ENCODE measurements around the gene CYP2D6.
A peak's percentile ranks its signal among the peaks of the same experiment; 100 is the strongest.
"Not testable (repeated sequence)": the region's sequence is repeated elsewhere in the genome, so short reads cannot be mapped to it uniquely, and the experiment has no call there.

The CYP2D6 gene

GRCh38 chr22:42151924-42152635 lies 21.5 kb upstream of the CYP2D6 start:
- Histone ChIP-seq H3K79me2 (ENCODE audit: insufficient read depth, low read length) (no peaks in the 10 kb centered on the region), H3K9ac (ENCODE audit: low read depth, low read length) (no peak overlapping the region), H3K4me2 (ENCODE audit: insufficient read depth, low read length) (no peak overlapping the region), H4K20me1 (ENCODE audit: insufficient read depth, low read length) (peaks cover 4% of the 10 kb centered on the region; the same call in 1 of the 2 replicates), H3K36me3 (ENCODE audit: insufficient read depth, low read length) (peaks cover 51% of the 10 kb centered on the region), H2AFZ (ENCODE audit: low read depth, low read length) (no peak overlapping the region), H3K4me3 (ENCODE audit: low read depth in 1 of 2, low read length in 2 of 2) (no peak overlapping the region), H3K27ac (ENCODE audit: low read length) (no peak overlapping the region), H3K4me1 (ENCODE audit: insufficient read depth, low read length) (no peaks in the 10 kb centered on the region), H3K27me3 (ENCODE audit: insufficient read depth, low read length, poor library complexity) (no peaks in the 10 kb centered on the region), H3K9me3 (ENCODE audit: insufficient read depth, low read length, severe bottlenecking) (no peaks in the 10 kb centered on the region)
- TF ChIP-seq EZH2 (IDR thresholded peaks at IDR 0.05; ENCODE audit: borderline replicate concordance, low read depth, low read length, severe bottlenecking) (no peak), CTCF (IDR thresholded peaks at IDR 0.05; ENCODE audit: borderline replicate concordance, extremely low read depth, low read length, poor library complexity, severe bottlenecking) (no peak)
- DNase-seq (no peak), ATAC-seq (ENCODE audit: insufficient read depth, low read depth) (no peak)

- no peak for DNase-seq
- peaks cover 40% of the 10 kb centered on the region for H3K36me3 ChIP-seq (ENCODE audit: insufficient read depth, low read length)
- no peaks in the 10 kb centered on the region for H3K79me2 ChIP-seq (ENCODE audit: insufficient read depth, low read length)
- ATAC-seq (ENCODE audit: insufficient read depth, low read depth): 0 out of 3 replicates have a peak, but pooled peaks have one; percentile 22
- H3K9me3 ChIP-seq (ENCODE audit: insufficient read depth, low read length, severe bottlenecking): no peaks in the 10 kb centered on the region
- no peaks in the 10 kb centered on the region for H3K27me3 ChIP-seq (ENCODE audit: insufficient read depth, low read length, poor library complexity)
- no peak overlapping the region for H3K9ac ChIP-seq (ENCODE audit: low read depth, low read length)
- no peaks in the 10 kb centered on the region for H3K4me1 ChIP-seq (ENCODE audit: insufficient read depth, low read length)
- no peak overlapping the region for H2AFZ ChIP-seq (ENCODE audit: low read depth, low read length)
- no peak overlapping the region for H3K4me3 ChIP-seq (ENCODE audit: low read depth in 1 of 2, low read length in 2 of 2)
- no peaks in the 10 kb centered on the region; the same call in 1 of the 2 replicates for H4K20me1 ChIP-seq (ENCODE audit: insufficient read depth, low read length)
- no peak overlapping the region for H3K4me2 ChIP-seq (ENCODE audit: insufficient read depth, low read length)
- TF ChIP-seq EZH2 (IDR thresholded peaks at IDR 0.05; ENCODE audit: borderline replicate concordance, low read depth, low read length, severe bottlenecking) (no peak), CTCF (IDR thresholded peaks at IDR 0.05; ENCODE audit: borderline replicate concordance, extremely low read depth, low read length, poor library complexity, severe bottlenecking) (no peak)
- H3K27ac ChIP-seq (ENCODE audit: low read length): no peak overlapping the region
These were observed 20.3 kb upstream of the CYP2D6 start for GRCh38 chr22:42150727-42151590.

GRCh38 chr22:42149798-42150197 lies 19.2 kb upstream of the CYP2D6 start:
- H3K79me2 ChIP-seq (ENCODE audit: insufficient read depth, low read length); H3K4me1 ChIP-seq (ENCODE audit: insufficient read depth, low read length); ATAC-seq (ENCODE audit: insufficient read depth, low read depth): not testable (repeated sequence)

GRCh38 chr22:42145175-42145574 lies 14.6 kb upstream of the CYP2D6 start:
- no peaks in the 10 kb centered on the region for H3K4me1 ChIP-seq (ENCODE audit: insufficient read depth, low read length)
- DNase-seq (no peak), ATAC-seq (ENCODE audit: insufficient read depth, low read depth) (no peak)
- no peaks in the 10 kb centered on the region for H3K9me3 ChIP-seq (ENCODE audit: insufficient read depth, low read length, severe bottlenecking)
- H3K4me2 ChIP-seq (ENCODE audit: insufficient read depth, low read length): no peak overlapping the region
- no peak overlapping the region for H3K4me3 ChIP-seq (ENCODE audit: low read depth in 1 of 2, low read length in 2 of 2)
- no peak for TF ChIP-seq CTCF (IDR thresholded peaks at IDR 0.05; ENCODE audit: borderline replicate concordance, extremely low read depth, low read length, poor library complexity, severe bottlenecking)
- TF ChIP-seq EZH2 (IDR thresholded peaks at IDR 0.05; ENCODE audit: borderline replicate concordance, low read depth, low read length, severe bottlenecking): no peak
- H2AFZ ChIP-seq (ENCODE audit: low read depth, low read length): no peak overlapping the region
- no peak overlapping the region for H3K27ac ChIP-seq (ENCODE audit: low read length)
- H3K36me3 ChIP-seq (ENCODE audit: insufficient read depth, low read length): peaks cover 26% of the 10 kb centered on the region
- no peak overlapping the region for H3K9ac ChIP-seq (ENCODE audit: low read depth, low read length)
- no peaks in the 10 kb centered on the region for H3K27me3 ChIP-seq (ENCODE audit: insufficient read depth, low read length, poor library complexity)
- no peaks in the 10 kb centered on the region for H4K20me1 ChIP-seq (ENCODE audit: insufficient read depth, low read length)
- no peaks in the 10 kb centered on the region for H3K79me2 ChIP-seq (ENCODE audit: insufficient read depth, low read length)

More at GRCh38 chr22:42149798-42150197, 19.2 kb upstream of the CYP2D6 start:
- H3K36me3 ChIP-seq (ENCODE audit: insufficient read depth, low read length): peaks cover 30% of the 10 kb centered on the region
- H3K4me2 ChIP-seq (ENCODE audit: insufficient read depth, low read length); DNase-seq; H3K4me3 ChIP-seq (ENCODE audit: low read depth in 1 of 2, low read length in 2 of 2); H3K27me3 ChIP-seq (ENCODE audit: insufficient read depth, low read length, poor library complexity); H3K9me3 ChIP-seq (ENCODE audit: insufficient read depth, low read length, severe bottlenecking); H4K20me1 ChIP-seq (ENCODE audit: insufficient read depth, low read length); H2AFZ ChIP-seq (ENCODE audit: low read depth, low read length); H3K9ac ChIP-seq (ENCODE audit: low read depth, low read length); H3K27ac ChIP-seq (ENCODE audit: low read length): not testable (repeated sequence)

GRCh38 chr22:42143859-42144822 lies 13.5 kb upstream of the CYP2D6 start:
- H3K79me2 ChIP-seq (ENCODE audit: insufficient read depth, low read length); H3K4me2 ChIP-seq (ENCODE audit: insufficient read depth, low read length); H3K9me3 ChIP-seq (ENCODE audit: insufficient read depth, low read length, severe bottlenecking); H3K27ac ChIP-seq (ENCODE audit: low read length); H3K9ac ChIP-seq (ENCODE audit: low read depth, low read length); H3K4me1 ChIP-seq (ENCODE audit: insufficient read depth, low read length); H3K27me3 ChIP-seq (ENCODE audit: insufficient read depth, low read length, poor library complexity); DNase-seq; H2AFZ ChIP-seq (ENCODE audit: low read depth, low read length); H4K20me1 ChIP-seq (ENCODE audit: insufficient read depth, low read length); H3K4me3 ChIP-seq (ENCODE audit: low read depth in 1 of 2, low read length in 2 of 2); ATAC-seq (ENCODE audit: insufficient read depth, low read depth): not testable (repeated sequence)
- peaks cover 29% of the 10 kb centered on the region for H3K36me3 ChIP-seq (ENCODE audit: insufficient read depth, low read length)
